BJ (cell line): ENCODE measurements around the gene XPO4. TPM values are rescaled to one million over a fixed set of nuclear protein-coding genes. Genes with fewer than 3 reads are reported as not detected.

Experiments used
- CTCF ChIA-PET: fragments of 350-600 bp; formaldehyde crosslinking; extraction: SDS; loops from one replicate; lab custom pipeline; 2021; ENCODE audit warnings: antibody characterized with exemption, inconsistent platforms; lab: Yijun Ruan, JAX
- POLR2A ChIA-PET: fragments of 300-600 bp; sonication (Branson Sonifier 250); formaldehyde crosslinking; extraction: SDS; loops from one replicate; lab custom pipeline; 2021; ENCODE audit warnings: antibody characterized with exemption; lab: Charles Lee
- DNase-seq: peaks from one replicate; pipeline ENCODE4 v3.0.0-alpha.2; 2011; ENCODE audit warnings: low read depth
- H3K27me3 ChIP-seq: 2 replicates; pipeline ENCODE4 v1.6.0; 2011; ENCODE audit warnings: low read length; ENCODE audit not compliant: control insufficient read depth, insufficient read depth
- H3K36me3 ChIP-seq: 2 replicates; pipeline ENCODE4 v1.5.1; 2011; ENCODE audit warnings: low read length; ENCODE audit not compliant: control insufficient read depth, insufficient read depth
- H3K4me3 ChIP-seq: 2 replicates; pipeline ENCODE4 v1.5.1; 2011; ENCODE audit warnings: low read depth, mild to moderate bottlenecking, control low read depth, low read length
- CTCF ChIP-seq: IDR thresholded peaks from 2 replicates; pipeline ENCODE4 v1.5.1; 2011; ENCODE audit warnings: low read depth, mild to moderate bottlenecking, control low read depth, inconsistent platforms, low read length, moderate library complexity; ENCODE audit not compliant: insufficient read depth
- polyA plus RNA-seq: library from polyadenylated mRNA; depleted of rRNA; stranded (reverse); fragments of >200 nt; gene quantifications from 2 replicates; pipeline ENCODE4 v1.2.3, GENCODE V29; 2011

The XPO4 gene
- polyA plus RNA-seq, 1 experiment, result 4.9 TPM

DNA sequence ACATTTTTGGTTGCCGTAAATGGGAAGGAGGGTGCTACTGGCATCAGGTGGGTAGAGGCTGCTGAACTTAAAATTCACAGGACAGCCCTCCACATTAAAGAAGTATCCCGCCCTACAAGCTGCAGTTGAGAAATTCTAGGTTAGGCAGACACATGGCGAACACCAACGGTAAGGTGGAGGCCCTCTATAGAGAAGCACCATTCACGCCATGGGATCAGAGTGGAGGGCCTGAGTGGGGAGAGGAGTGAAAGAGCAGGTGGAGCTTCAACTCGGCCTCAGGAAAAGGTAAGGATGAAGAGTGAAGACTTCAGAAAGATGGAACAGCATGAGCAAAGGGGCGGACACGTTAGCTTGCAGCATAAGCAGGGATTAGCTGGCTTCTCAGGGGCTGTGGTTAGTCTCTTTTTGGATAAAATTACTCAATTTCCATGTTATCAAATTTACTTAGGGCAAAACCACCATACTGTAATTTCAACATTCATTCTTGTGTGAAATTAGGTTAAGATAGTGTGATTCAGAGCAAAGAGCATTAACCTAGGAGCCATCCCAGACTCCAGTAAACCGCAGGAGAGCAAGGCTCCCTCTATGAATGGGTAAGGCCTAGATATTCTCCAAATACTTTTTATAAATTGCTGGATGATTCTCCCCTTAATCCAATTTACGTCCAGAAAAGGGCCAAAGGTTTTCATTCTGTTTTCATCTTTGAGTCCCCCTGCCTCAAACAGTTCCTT lies 130.0 kb downstream of the XPO4 start:
- TF ChIP-seq CTCF, result no peak
- no peaks in the 10 kb centered on the region for H3K36me3 ChIP-seq
- no peak for DNase-seq
- ChIA-PET CTCF (interaction anchor here (0.6 to 1.3 kb wide), 2 partner anchors 37 to 766 kb away, joined by 3 read pairs; no protein-coding TSS in a partner anchor), POLR2A (no interaction called here)
- H3K4me3 ChIP-seq, result peak overlapping the region; percentile 50
- no peaks in the 10 kb centered on the region for H3K27me3 ChIP-seq

DNA sequence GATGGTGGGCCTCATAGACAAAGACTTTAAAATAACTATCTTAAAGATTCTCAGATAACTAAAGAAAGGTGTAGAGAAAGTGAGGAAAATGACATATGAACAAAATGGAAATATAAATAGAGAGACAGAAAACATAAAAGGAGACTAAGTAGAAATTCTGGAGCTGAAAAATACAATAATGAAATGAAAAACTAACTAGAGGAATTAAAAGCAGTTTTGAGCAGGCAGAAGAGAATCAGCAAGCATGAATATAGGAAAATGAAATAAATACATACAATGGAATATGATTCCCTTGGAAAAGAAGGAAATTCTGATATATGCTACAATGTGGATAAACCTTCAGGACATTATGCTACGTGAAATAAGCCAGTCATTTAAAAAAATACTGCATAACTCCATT lies 132.7 kb downstream of the XPO4 start:
- no peak for DNase-seq
- H3K27me3 ChIP-seq, result no peaks in the 10 kb centered on the region
- no peak overlapping the region for H3K4me3 ChIP-seq
- no peak for TF ChIP-seq CTCF
- ChIA-PET CTCF (no interaction called here), POLR2A (no interaction called here)
- H3K36me3 ChIP-seq, result no peaks in the 10 kb centered on the region

GRCh38 chr13:20769091-20769490 lies 133.5 kb downstream of the XPO4 start:
- POLR2A ChIA-PET, result no interaction called here
- H3K27me3 ChIP-seq, result no peaks in the 10 kb centered on the region
- TF ChIP-seq CTCF, result no peak
- H3K36me3 ChIP-seq, result no peaks in the 10 kb centered on the region
- H3K4me3 ChIP-seq, result no peak overlapping the region
- CTCF ChIA-PET, result interaction anchor here (1.0 kb wide), 1 partner anchor 60 kb away, joined by 3 read pairs; no protein-coding TSS in a partner anchor
- no peak for DNase-seq

DNA sequence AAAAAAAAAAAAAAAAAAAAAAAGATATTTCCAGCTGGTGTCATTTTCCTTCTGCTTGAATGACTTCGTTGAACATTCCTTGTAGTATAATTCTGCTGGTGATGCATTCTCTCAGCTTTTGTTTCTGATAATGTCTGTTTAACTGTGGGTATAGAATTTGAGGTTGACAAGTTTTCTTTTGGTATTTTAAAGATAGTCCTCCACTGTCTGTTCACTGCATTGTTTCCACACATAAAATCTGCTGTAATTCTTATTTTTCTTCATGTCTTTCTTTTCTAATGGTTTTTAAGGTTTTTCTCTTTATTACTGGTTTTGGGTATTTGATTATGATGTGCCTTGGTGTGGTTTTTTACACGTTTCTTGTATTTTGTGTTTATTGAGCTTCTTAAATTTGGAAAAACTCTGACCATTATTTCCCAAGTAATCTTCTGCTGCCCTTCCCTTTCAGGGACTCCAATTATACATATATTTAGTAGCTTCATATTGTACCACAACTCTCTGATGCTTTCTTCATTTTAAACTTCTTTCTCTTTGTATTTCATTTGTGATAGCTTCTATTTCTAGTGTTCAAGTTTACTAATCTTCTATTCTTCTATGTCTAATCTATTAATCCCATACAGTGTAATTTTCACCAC lies 135.1 kb downstream of the XPO4 start:
- ChIA-PET POLR2A (no interaction called here), CTCF (no interaction called here)
- DNase-seq, result no peak
- no peaks in the 10 kb centered on the region for H3K27me3 ChIP-seq
- H3K36me3 ChIP-seq, result no peaks in the 10 kb centered on the region
- no peak for TF ChIP-seq CTCF
- no peak overlapping the region for H3K4me3 ChIP-seq

DNA sequence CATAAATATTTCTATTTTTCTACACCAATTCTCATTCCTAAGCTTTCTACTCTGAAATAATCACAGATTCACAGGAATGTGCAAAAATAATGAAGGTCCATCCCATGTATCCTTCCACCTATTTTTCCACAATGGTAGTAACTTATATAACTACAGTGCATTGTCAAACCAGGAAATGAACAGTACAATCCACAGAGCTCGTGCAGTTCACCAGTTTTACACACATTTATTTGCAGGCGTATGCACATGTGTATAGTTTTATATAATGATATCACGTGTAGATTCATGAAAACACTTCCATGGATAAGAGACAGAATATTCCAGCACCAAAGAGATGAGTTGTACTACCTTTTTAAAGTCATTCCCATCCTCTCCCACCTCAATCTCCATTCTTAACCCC lies 141.7 kb downstream of the XPO4 start:
- DNase-seq, result no peak
- no peaks in the 10 kb centered on the region for H3K27me3 ChIP-seq
- peaks cover 1% of the 10 kb centered on the region; the same call in 1 of the 2 replicates for H3K36me3 ChIP-seq
- H3K4me3 ChIP-seq, result no peak overlapping the region
- POLR2A ChIA-PET, result no interaction called here
- CTCF ChIA-PET, result interaction anchor here (0.9 kb wide), 1 partner anchor 85 kb away, joined by 3 read pairs; no protein-coding TSS in a partner anchor
- TF ChIP-seq CTCF, result no peak
